GM19239 (cell line): Measurements from ENCODE around the gene PSIP1.
"Not testable (repeated sequence)": the region's sequence is repeated elsewhere in the genome, so short reads cannot be mapped to it uniquely, and the experiment has no call there.

Experiments used
- DNase-seq: peaks from one replicate; pipeline ENCODE4 v3.0.0; 2011; ENCODE audit warnings: low spot score; ENCODE audit not compliant: insufficient read length
- FAIRE-seq: peaks from 2 replicates; lab custom pipeline; 2011; peaks lifted over from hg19 to GRCh38; lab: Jason Lieb, UNC

The PSIP1 gene

GRCh38 chr9:15442264-15442663 is 68.5 kb downstream of the PSIP1 start:
- DNase-seq, FAIRE-seq: not testable (repeated sequence)

GRCh38 chr9:15441841-15442240 is 68.9 kb downstream of the PSIP1 start:
- not testable (repeated sequence) for DNase-seq

GRCh38 chr9:15438891-15439290 is 71.9 kb downstream of the PSIP1 start:
- FAIRE-seq, result no peak

More at GRCh38 chr9:15441841-15442240, 68.9 kb downstream of the PSIP1 start:
- not testable (repeated sequence) for FAIRE-seq

GRCh38 chr9:15433661-15434060 is 77.1 kb downstream of the PSIP1 start:
- no peak for DNase-seq
- FAIRE-seq, result peak; percentile 83

More at GRCh38 chr9:15438891-15439290, 71.9 kb downstream of the PSIP1 start:
- no peak for DNase-seq

- FAIRE-seq (peak; percentile 67), DNase-seq (no peak)
Measured at GRCh38 chr9:15433191-15433590, 77.6 kb downstream of the PSIP1 start.

- FAIRE-seq, result no peak
- DNase-seq, result no peak
Measured at GRCh38 chr9:15430920-15431844, 79.6 kb downstream of the PSIP1 start.

- FAIRE-seq, DNase-seq: not testable (repeated sequence)
Measured at GRCh38 chr9:15427702-15428101, 83.1 kb downstream of the PSIP1 start.

- DNase-seq, result no peak
- peak; percentile 93 for FAIRE-seq
Measured at GRCh38 chr9:15426019-15426418, 84.8 kb downstream of the PSIP1 start.

GRCh38 chr9:15423231-15423985 is 87.4 kb downstream of the PSIP1 start:
- FAIRE-seq (peak; percentile 64), DNase-seq (no peak)

GRCh38 chr9:15422372-15423230 is 88.2 kb downstream of the PSIP1 start, which contains the start of gene SNAPC3:
TSS of gene SNAPC3 (plus strand) at chr9:15422876. CDS start at chr9:15422880, 4 bp downstream.
- peak; percentile 86 for DNase-seq
- peak; percentile 87 for FAIRE-seq

GRCh38 chr9:15421990-15422371 is 88.8 kb downstream of the PSIP1 start:
- FAIRE-seq (no peak), DNase-seq (no peak)

- no peak for FAIRE-seq
Measured at GRCh38 chr9:15421532-15421931, 89.2 kb downstream of the PSIP1 start.

GRCh38 chr9:15420796-15421195 is 90.0 kb downstream of the PSIP1 start:
- no peak for FAIRE-seq
- DNase-seq, result no peak

More at GRCh38 chr9:15421532-15421931, 89.2 kb downstream of the PSIP1 start:
- DNase-seq, result no peak

GRCh38 chr9:15417626-15418025 is 93.1 kb downstream of the PSIP1 start:
- no peak for DNase-seq
- no peak for FAIRE-seq

GRCh38 chr9:15416880-15417279 is 93.9 kb downstream of the PSIP1 start:
- FAIRE-seq, result no peak
- DNase-seq, result no peak
